BLaER1 (cell line): Measurements from ENCODE around the gene SOX30.
"Not testable (repeated sequence)": the region's sequence is repeated elsewhere in the genome, so short reads cannot be mapped to it uniquely, and the experiment has no call there.

Experiments used
- H3K27ac ChIP-seq: shearing (Covaris generic); formaldehyde crosslinking; 2 replicates; pipeline ENCODE4 v1.8.1; 2022
- H3K27me3 ChIP-seq: shearing (Covaris generic); formaldehyde crosslinking; 2 replicates; pipeline ENCODE4 v1.8.1; 2022
- H3K36me3 ChIP-seq: shearing (Covaris generic); formaldehyde crosslinking; 2 replicates; pipeline ENCODE4 v1.8.1; 2022
- H3K4me1 ChIP-seq: shearing (Covaris generic); formaldehyde crosslinking; 2 replicates; pipeline ENCODE4 v1.8.1; 2022
- H3K4me2 ChIP-seq: shearing (Covaris generic); formaldehyde crosslinking; 2 replicates; pipeline ENCODE4 v1.8.1; 2022
- H3K4me3 ChIP-seq: shearing (Covaris generic); formaldehyde crosslinking; 2 replicates; pipeline ENCODE4 v1.8.1; 2022
- H3K9ac ChIP-seq: shearing (Covaris generic); formaldehyde crosslinking; 2 replicates; pipeline ENCODE4 v1.8.1; 2022
- H3K9me3 ChIP-seq: shearing (Covaris generic); formaldehyde crosslinking; 2 replicates; pipeline ENCODE4 v1.8.1; 2022
- H4K20me1 ChIP-seq: shearing (Covaris generic); formaldehyde crosslinking; 2 replicates; pipeline ENCODE4 v1.8.1; 2022
- Cebpa-rat ChIP-seq: shearing (Covaris generic); IDR thresholded peaks from 2 replicates; pipeline ENCODE4 v1.8.1; 2022

SOX30 gene

DNA sequence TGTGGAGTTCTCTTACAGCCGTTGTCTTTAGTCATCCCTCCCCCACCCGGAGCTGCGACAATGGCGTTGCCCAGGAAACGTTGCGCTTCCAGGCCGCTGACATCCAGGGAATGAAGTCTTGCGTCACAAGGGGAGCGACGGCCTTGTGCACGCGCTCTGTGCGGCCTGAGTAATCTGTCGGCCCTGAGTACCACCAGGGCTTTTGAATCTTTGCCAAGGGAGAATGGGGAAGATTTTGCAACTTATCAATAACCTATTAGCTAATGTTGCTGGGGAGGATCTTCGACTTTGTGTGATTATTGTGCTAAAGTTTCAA, at the start of gene SOX30:
Gene SOX30, minus strand, starts transcription at position 62 of the 316 bp plus-strand sequence. CDS start 360 bp downstream, outside the sequence.
- 0 out of 2 replicates have a peak within 1 kb of the TSS, but pooled peaks have one; percentile 15 for H3K4me3 ChIP-seq
- no peak for TF ChIP-seq Cebpa-rat
- H3K4me2 ChIP-seq = no peak within 1 kb of the TSS
- peaks cover 65% of the 10 kb centered on the region for H3K9me3 ChIP-seq
- no peaks in the 10 kb centered on the region for H3K36me3 ChIP-seq
- no peaks in the 10 kb centered on the region for H4K20me1 ChIP-seq
- no peak within 1 kb of the TSS for H3K9ac ChIP-seq
- H3K27me3 ChIP-seq = no peaks in the 10 kb centered on the region
- no peak within 1 kb of the TSS for H3K27ac ChIP-seq
- H3K4me1 ChIP-seq = peaks cover 7% of the 10 kb centered on the region; the same call in 1 of the 2 replicates

DNA sequence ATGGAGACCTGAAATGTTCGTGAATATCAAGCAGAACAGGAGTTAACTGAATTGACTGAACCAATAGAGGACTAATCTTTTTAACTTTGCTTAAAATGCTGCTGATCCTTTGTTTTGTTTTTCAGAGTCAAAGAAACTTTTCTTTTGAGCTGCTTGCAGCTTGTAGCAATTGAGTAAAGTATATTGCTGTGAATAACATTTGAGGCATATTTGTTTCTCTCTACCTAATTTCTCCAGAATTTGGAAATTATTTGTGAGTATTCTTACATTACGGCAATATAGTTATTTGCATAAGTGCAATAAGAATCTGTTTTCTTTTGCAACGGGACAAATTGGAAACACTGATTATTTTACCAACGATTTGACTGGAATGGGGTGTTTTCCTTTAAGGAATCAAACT, 46.4 kb upstream of the SOX30 start:
- H3K4me3 ChIP-seq, H3K27me3 ChIP-seq, H3K4me1 ChIP-seq, H3K36me3 ChIP-seq, H4K20me1 ChIP-seq, H3K4me2 ChIP-seq, H3K9ac ChIP-seq, H3K27ac ChIP-seq: not testable (repeated sequence)
- H3K9me3 ChIP-seq = peaks cover 56% of the 10 kb centered on the region

DNA sequence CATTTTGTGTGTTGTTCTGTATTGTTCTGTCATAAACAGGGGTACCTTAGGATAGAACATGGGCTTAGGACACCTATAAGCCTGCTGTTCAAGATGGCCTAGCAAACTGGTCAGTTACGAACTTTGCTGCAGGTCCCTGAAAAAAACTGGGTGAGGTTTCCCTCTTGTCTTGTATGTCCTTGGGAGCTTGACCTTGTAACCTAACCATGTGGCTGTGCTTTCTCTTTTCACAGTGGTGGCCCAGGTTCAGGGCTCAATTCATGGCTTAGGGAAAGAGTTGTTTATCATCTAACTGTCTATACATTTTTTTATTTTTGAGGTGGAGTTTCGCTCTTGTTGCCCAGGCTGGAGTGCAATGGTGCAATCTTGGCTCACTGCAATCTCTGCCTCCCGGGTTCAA, 43.9 kb upstream of the SOX30 start:
- not testable (repeated sequence) for H3K9ac ChIP-seq, H4K20me1 ChIP-seq

DNA sequence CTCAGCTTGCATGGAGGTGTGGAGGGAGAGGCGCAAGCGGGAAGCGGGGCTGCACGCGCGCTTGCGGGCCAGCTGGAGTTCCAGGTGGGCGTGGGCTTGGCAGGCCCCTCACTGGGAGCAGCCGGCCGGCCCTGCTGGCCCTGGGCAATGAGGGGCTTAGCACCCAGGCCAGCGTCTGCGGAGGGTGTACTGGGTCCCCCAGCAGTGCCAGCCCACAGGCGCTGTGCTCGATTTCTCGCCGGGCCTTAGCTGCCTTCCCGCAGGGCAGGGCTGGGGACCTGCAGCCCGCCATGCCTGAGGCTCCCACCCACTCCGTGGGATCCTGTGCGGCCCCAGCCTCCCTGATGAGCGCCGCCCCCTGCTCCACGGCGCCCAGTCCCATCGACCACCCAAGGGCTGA, 41.6 kb upstream of the SOX30 start:
- not testable (repeated sequence) for H3K4me2 ChIP-seq

More for the DNA sequence above, 43.9 kb upstream of the SOX30 start:
- not testable (repeated sequence) for H3K4me1 ChIP-seq, H3K36me3 ChIP-seq, H3K4me2 ChIP-seq, H3K27me3 ChIP-seq, H3K4me3 ChIP-seq, H3K27ac ChIP-seq
- peaks cover 70% of the 10 kb centered on the region for H3K9me3 ChIP-seq

DNA sequence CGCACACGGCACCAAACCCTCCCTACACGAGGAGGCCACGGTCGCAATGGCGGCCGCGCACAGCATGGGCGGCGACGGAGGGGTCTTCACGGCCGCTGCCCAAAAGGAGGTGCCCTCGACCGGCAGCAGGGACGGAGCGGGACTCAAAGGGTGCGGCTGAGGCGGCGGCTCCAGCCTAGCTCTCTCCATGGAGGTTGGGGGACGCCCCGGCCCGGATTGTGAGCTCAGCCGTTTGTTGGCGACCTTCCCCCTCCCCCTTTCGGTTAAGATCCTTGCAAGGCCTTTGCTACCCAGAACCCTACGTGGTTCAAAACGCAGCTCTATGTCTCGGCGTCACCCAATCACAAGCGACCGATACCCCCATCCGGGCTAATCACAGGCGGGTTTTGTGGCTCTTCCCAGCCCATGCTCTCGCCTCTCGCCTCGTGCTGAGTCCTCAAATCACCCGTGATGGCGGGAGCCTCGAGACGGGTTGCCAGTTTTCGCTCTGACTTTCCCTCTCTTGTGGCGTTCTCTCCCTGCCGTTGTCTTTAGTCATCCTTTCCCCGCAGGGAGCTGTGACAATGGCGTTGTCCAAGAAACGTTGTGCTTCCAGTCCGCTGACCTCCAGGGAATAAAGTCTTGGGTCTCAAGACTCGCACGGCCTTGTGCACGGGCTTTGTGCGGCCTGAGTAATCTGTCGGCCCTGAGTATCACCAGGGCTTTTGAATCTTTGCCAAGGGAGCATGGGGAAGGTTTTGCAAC, 38.6 kb upstream of the SOX30 start:
- peaks cover 38% of the 10 kb centered on the region for H3K9me3 ChIP-seq
- H3K4me1 ChIP-seq = no peaks in the 10 kb centered on the region
- TF ChIP-seq Cebpa-rat = no peak
- no peaks in the 10 kb centered on the region for H3K36me3 ChIP-seq
- no peak overlapping the region for H3K4me2 ChIP-seq
- no peak overlapping the region for H3K27ac ChIP-seq
- H3K9ac ChIP-seq = no peak overlapping the region
- no peaks in the 10 kb centered on the region for H3K27me3 ChIP-seq
- H3K4me3 ChIP-seq = no peak overlapping the region
- H4K20me1 ChIP-seq = no peaks in the 10 kb centered on the region

More for the DNA sequence above, 41.6 kb upstream of the SOX30 start:
- H3K9me3 ChIP-seq = peaks cover 62% of the 10 kb centered on the region
- not testable (repeated sequence) for H3K4me3 ChIP-seq, H3K36me3 ChIP-seq, H3K27me3 ChIP-seq, H4K20me1 ChIP-seq, H3K27ac ChIP-seq, H3K9ac ChIP-seq, H3K4me1 ChIP-seq

DNA sequence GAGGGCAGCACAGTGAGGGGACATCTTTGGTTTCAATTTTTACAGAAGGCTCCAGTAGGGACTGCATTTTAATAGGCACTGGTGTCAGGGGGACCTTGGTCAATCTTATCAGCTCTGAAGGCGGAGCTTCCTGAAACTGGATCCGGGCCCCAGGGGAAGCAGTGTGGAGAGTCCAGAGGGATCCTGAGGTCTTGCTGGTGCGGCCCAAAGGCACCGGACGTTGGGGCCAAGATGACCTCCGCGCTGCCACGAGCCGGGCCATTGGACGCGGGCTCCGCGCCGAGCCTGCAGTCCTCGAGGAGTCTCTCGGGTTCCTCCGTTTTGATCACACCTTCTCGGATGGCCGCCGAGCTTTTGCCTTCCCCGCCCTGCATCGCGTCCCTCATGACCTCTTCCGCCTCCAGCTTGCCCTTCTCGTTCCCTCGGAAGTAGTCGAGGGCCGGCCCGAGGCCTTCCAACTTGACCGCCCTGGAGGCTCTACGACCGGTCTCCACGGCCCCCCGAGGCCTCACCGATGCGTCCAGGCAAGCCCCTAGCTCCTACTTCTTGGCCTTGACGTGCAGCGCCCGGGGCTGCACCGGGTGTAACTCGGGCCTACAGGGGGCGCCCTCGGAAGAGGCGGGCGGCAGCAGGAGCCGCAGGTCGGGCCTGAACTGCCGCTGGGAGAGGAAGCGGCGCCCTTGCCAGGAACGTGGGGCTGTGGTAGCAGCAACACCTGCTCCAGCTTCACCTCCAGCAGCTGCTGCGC, 37.9 kb upstream of the SOX30 start:
- H3K4me3 ChIP-seq = no peak overlapping the region

DNA sequence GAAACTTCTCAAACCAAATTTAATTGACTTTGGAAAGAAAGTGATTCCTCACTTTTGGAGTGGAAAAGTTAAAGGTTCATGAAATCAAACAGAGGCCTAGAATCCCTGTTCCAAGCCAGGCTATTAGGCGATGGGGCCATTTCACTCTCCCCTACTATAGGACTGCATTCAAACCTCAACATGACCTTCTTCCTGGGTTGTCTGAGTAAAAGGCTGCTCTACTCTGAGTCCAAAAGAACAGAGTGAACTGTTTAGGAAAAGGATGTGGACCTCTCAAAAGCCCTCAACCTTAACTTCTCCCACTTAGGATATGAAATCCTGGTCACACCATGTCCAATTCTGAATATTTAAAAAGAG, 34.9 kb upstream of the SOX30 start:
- no peaks in the 10 kb centered on the region for H3K27me3 ChIP-seq
- no peak for TF ChIP-seq Cebpa-rat
- peaks cover 23% of the 10 kb centered on the region for H3K9me3 ChIP-seq
- H3K4me1 ChIP-seq = no peaks in the 10 kb centered on the region
- no peak overlapping the region for H3K4me2 ChIP-seq
- no peaks in the 10 kb centered on the region for H3K36me3 ChIP-seq
- H4K20me1 ChIP-seq = no peaks in the 10 kb centered on the region
- H3K4me3 ChIP-seq = no peak overlapping the region
- H3K27ac ChIP-seq = no peak overlapping the region
- H3K9ac ChIP-seq = no peak overlapping the region

More for the DNA sequence above, 37.9 kb upstream of the SOX30 start:
- no peak for TF ChIP-seq Cebpa-rat
- Histone ChIP-seq H3K27me3 (no peaks in the 10 kb centered on the region), H3K4me2 (no peak overlapping the region), H3K27ac (no peak overlapping the region), H3K9ac (no peak overlapping the region), H3K4me1 (no peaks in the 10 kb centered on the region), H3K9me3 (peaks cover 35% of the 10 kb centered on the region), H4K20me1 (no peaks in the 10 kb centered on the region), H3K36me3 (no peaks in the 10 kb centered on the region)

DNA sequence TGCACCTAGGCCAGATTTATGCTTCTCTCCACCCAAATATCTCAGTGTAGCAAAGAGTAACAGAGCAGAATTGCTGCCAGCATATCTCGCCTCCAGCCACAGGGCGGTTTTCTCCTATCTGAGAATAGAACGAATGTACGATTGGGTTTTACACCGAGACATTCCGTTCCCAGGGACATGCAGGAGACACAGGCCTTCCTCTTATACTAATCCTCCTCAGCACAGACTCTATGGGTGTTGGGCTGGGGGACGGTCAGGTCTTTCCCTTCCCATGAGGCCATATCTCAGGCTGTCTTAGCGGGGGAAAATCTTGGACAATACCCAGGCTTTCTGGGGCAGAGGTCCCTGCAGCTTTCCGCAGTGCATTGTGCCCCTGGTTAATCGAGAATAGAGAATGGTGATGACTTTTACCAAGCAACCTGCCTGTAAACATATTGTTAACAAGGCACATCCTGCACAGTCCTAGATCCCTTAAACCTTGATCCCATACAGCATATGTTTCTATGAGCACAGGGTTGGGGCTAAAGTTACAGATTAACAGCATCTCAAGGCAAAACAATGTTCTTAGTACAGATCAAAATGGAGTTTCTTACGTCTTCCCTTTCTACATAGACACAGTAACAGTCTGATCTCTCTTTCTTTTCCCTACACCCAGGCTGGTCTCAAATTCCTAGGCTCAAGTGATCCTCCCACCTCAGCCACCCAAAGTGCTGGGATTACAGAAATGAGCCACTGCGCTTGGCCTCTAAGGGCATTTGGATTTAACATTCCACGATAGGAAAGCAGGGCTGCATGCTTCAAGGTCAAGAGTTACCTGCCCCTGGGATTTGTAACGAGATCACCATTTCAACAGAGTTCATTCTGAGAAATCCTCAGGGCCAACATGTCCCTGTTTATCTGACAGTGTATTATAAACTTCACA, 34.3 kb upstream of the SOX30 start:
- H3K4me3 ChIP-seq, H3K27ac ChIP-seq, H3K36me3 ChIP-seq, H3K27me3 ChIP-seq, H3K4me1 ChIP-seq, H3K4me2 ChIP-seq, H4K20me1 ChIP-seq, H3K9ac ChIP-seq: not testable (repeated sequence)
- H3K9me3 ChIP-seq = peaks cover 19% of the 10 kb centered on the region

DNA sequence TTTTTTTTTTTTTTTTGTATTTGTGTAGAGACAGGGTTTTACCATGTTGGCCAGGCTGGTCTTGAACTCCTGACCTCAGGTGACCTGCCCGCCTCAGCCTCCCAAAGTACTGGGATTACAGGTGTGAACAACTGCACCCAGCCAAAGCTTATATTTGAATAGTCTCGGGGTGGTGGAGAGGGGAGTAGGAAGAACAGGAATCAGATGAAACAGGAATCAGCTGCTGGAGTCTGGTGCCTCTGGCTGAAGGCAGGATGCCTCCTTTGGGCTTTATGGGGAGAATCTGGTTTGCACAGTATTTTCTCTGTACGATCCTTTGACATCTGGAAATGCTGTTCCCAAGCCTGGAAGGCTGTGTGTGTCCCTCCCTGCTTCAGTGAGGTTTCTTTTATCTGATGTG, 30.0 kb upstream of the SOX30 start:
- Histone ChIP-seq H3K9me3 (no peaks in the 10 kb centered on the region), H3K4me2 (no peak overlapping the region), H3K36me3 (no peaks in the 10 kb centered on the region), H3K27ac (no peak overlapping the region), H4K20me1 (no peaks in the 10 kb centered on the region), H3K4me3 (no peak overlapping the region), H3K9ac (no peak overlapping the region), H3K4me1 (no peaks in the 10 kb centered on the region), H3K27me3 (no peaks in the 10 kb centered on the region)
- TF ChIP-seq Cebpa-rat = no peak

DNA sequence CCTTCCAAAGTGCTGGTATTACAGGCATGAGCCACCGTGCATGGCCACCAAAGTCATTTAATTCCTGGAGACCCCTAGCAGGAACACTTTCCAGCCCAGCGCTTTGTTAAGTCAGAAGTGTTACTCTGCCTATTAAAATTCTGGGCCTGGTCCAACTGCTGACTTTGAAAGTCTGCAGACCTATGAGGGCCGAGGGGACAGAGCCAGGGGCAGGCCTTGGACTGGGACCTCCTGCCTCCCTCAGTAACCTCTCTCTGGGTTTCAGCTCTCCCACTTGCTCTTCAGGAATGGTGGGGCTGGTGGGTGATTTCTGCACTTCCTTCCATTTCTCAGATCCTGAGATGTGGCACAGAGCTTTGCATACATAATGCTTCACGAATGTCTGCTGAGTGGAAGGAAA, 28.8 kb upstream of the SOX30 start:
- H3K4me2 ChIP-seq = no peak overlapping the region
- no peaks in the 10 kb centered on the region for H3K4me1 ChIP-seq
- no peaks in the 10 kb centered on the region for H3K9me3 ChIP-seq
- H3K36me3 ChIP-seq = no peaks in the 10 kb centered on the region
- no peak overlapping the region for H3K27ac ChIP-seq
- H4K20me1 ChIP-seq = no peaks in the 10 kb centered on the region
- TF ChIP-seq Cebpa-rat = no peak
- H3K4me3 ChIP-seq = no peak overlapping the region
- no peaks in the 10 kb centered on the region for H3K27me3 ChIP-seq
- no peak overlapping the region for H3K9ac ChIP-seq
